Adipocyte (in vitro differentiated cells): ENCODE data around the gene IRF7.
"Not testable (repeated sequence)": the region's sequence is repeated elsewhere in the genome, so short reads cannot be mapped to it uniquely, and the experiment has no call there.

Experiments used
- DNase-seq: peaks from one replicate; pipeline ENCODE4 v3.0.0-alpha.2; 2015; ENCODE audit warnings: low read depth
- H3K27me3 ChIP-seq: replicated peaks from 2 replicates; pipeline ENCODE4 v1.7.0; 2013; ENCODE audit warnings: mild to moderate bottlenecking, low read length, moderate library complexity; ENCODE audit not compliant: control insufficient read depth, insufficient read depth
- H3K36me3 ChIP-seq: 2 replicates; pipeline ENCODE4 v1.7.0; 2013; ENCODE audit warnings: low read length, mild to moderate bottlenecking, moderate library complexity; ENCODE audit not compliant: control insufficient read depth, insufficient read depth, severe bottlenecking
- H3K4me1 ChIP-seq: 2 replicates; pipeline ENCODE4 v1.7.0; 2013; ENCODE audit warnings: mild to moderate bottlenecking, low read length, moderate library complexity; ENCODE audit not compliant: control insufficient read depth, insufficient read depth
- H3K4me3 ChIP-seq: 2 replicates; pipeline ENCODE4 v1.7.0; 2013; ENCODE audit warnings: mild to moderate bottlenecking, low read length, moderate library complexity
- H3K9ac ChIP-seq: 2 replicates; pipeline ENCODE4 v1.7.0; 2013; ENCODE audit warnings: mild to moderate bottlenecking, low read length, moderate library complexity
- H3K9me3 ChIP-seq: 2 replicates; pipeline ENCODE4 v1.7.0; 2013; ENCODE audit warnings: mild to moderate bottlenecking, low read length, moderate library complexity; ENCODE audit not compliant: control insufficient read depth

The IRF7 gene

GRCh38 chr11:654444-654843 is 38.7 kb upstream of the IRF7 start:
- H3K9ac ChIP-seq, DNase-seq, H3K9me3 ChIP-seq, H3K4me3 ChIP-seq, H3K4me1 ChIP-seq, H3K27me3 ChIP-seq: not testable (repeated sequence)
- peaks cover 33% of the 10 kb centered on the region for H3K36me3 ChIP-seq

DNA sequence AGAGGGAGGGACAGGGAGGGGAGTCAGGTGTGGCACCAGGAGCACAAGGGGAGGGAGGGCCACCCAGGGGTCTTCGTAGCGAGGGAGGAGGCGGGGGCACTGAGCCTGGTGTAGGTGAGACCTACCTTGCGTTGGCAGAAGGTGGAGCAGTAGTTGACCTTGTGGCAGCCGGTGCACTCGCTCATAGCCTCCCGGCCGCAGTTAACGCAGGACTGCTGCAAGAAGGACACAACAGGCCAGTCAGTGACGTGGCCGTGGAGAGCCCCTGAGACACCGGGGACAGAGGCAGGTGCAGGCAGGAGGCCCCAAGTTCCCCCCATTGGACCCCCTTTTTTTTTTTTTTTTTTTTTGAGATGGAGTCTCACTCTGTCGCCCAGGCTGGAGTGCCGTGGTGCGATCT is 38.1 kb upstream of the IRF7 start:
- Histone ChIP-seq H3K4me1 (no peaks in the 10 kb centered on the region), H3K9ac (no peak overlapping the region), H3K36me3 (peaks cover 28% of the 10 kb centered on the region), H3K27me3 (no peaks in the 10 kb centered on the region), H3K4me3 (no peak overlapping the region), H3K9me3 (no peaks in the 10 kb centered on the region)
- no peak for DNase-seq

GRCh38 chr11:653136-653535 is 37.4 kb upstream of the IRF7 start:
- not testable (repeated sequence) for H3K4me1 ChIP-seq, DNase-seq, H3K9me3 ChIP-seq, H3K9ac ChIP-seq, H3K27me3 ChIP-seq, H3K4me3 ChIP-seq
- H3K36me3 ChIP-seq: peaks cover 28% of the 10 kb centered on the region

- no peak for DNase-seq
- Histone ChIP-seq H3K27me3 (no peaks in the 10 kb centered on the region), H3K9me3 (no peaks in the 10 kb centered on the region), H3K4me3 (no peak overlapping the region), H3K4me1 (no peaks in the 10 kb centered on the region), H3K9ac (no peak overlapping the region), H3K36me3 (peaks cover 21% of the 10 kb centered on the region)
These were observed 34.7 kb upstream of the IRF7 start for GRCh38 chr11:650482-650881.

DNA sequence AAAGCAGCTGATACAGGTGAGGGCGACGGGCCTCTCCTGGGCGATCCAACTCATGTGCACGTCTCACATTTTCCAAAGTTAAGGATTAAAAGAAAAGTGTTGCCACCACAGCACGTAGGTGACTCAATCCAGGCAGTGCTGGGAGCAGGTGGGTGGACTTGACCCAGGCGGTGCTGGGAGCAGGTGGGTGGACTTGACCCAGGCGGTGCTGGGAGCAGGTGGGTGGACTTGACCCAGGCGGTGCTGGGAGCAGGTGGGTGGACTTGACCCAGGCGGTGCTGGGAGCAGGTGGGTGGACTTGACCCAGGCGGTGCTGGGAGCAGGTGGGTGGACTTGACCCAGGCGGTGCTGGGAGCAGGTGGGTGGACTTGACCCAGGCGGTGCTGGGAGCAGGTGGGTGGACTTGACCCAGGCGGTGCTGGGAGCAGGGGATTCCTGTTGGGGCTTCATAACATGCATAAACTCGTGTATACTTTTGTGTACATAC is 32.0 kb upstream of the IRF7 start:
- not testable (repeated sequence) for H3K9ac ChIP-seq, H3K4me3 ChIP-seq, H3K4me1 ChIP-seq, H3K9me3 ChIP-seq, DNase-seq, H3K27me3 ChIP-seq
- peaks cover 15% of the 10 kb centered on the region for H3K36me3 ChIP-seq

DNA sequence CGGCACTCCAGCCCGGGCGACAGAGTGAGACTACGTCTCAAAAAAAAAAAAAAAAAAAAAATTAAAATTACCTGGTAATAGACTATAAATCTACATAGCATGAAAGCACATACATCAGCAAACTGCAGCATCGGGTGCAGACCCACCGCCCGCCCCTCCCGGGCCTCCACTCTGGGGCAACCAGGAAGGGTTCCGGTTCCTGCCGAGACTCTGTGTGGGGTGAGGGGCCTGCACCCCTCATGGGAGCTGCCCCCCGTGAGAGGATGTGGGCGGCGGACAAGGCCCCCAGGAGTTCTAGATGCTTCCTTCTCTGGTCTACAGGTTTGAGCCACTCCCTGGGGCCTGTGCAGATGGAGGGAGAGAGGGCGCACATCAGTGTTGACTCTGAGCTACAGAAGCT is 30.5 kb upstream of the IRF7 start:
- Histone ChIP-seq H3K4me1 (no peaks in the 10 kb centered on the region), H3K9me3 (no peaks in the 10 kb centered on the region), H3K27me3 (no peaks in the 10 kb centered on the region), H3K4me3 (no peak overlapping the region), H3K36me3 (peaks cover 12% of the 10 kb centered on the region), H3K9ac (no peak overlapping the region)
- no peak for DNase-seq

- Histone ChIP-seq H3K27me3 (no peaks in the 10 kb centered on the region), H3K9ac (no peak overlapping the region), H3K4me1 (no peaks in the 10 kb centered on the region), H3K4me3 (no peak overlapping the region), H3K36me3 (peaks cover 8% of the 10 kb centered on the region), H3K9me3 (no peaks in the 10 kb centered on the region)
- no peak for DNase-seq
These were observed 29.8 kb upstream of the IRF7 start for GRCh38 chr11:645536-645935.

- Histone ChIP-seq H3K9me3 (no peaks in the 10 kb centered on the region), H3K9ac (no peak overlapping the region), H3K36me3 (peaks cover 8% of the 10 kb centered on the region), H3K27me3 (no peaks in the 10 kb centered on the region), H3K4me1 (no peaks in the 10 kb centered on the region), H3K4me3 (no peak overlapping the region)
- DNase-seq: no peak
These were observed 28.3 kb upstream of the IRF7 start for GRCh38 chr11:643849-644738.

DNA sequence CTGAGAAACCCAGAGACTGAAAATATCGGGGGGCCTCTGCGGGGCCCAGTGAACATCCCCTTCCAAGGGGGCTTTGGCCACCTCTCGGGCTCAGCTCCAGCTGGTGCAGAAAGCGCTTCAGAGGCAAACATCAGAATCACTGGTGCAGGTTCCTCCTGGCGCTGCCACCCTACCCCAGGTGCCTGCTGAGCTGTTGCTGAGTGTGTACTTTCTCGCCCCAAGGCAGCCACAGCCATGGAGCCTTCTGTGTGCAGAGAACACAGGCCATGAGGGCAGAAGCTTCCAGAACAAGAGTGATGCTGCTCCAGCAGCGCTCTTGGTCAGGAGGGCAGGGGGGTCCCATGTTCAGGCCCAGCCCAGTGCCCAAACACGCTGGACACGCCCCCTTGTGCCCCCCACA is 27.6 kb upstream of the IRF7 start:
- H3K36me3 ChIP-seq: peaks cover 3% of the 10 kb centered on the region
- no peaks in the 10 kb centered on the region for H3K4me1 ChIP-seq
- H3K27me3 ChIP-seq: no peaks in the 10 kb centered on the region
- no peak overlapping the region for H3K4me3 ChIP-seq
- H3K9ac ChIP-seq: no peak overlapping the region
- no peak for DNase-seq
- H3K9me3 ChIP-seq: no peaks in the 10 kb centered on the region

- Histone ChIP-seq H3K9me3 (no peaks in the 10 kb centered on the region), H3K36me3 (peaks cover 3% of the 10 kb centered on the region), H3K4me1 (no peaks in the 10 kb centered on the region), H3K27me3 (no peaks in the 10 kb centered on the region), H3K4me3 (no peak overlapping the region), H3K9ac (no peak overlapping the region)
- no peak for DNase-seq
These were observed 26.1 kb upstream of the IRF7 start for GRCh38 chr11:641806-642370.

DNA sequence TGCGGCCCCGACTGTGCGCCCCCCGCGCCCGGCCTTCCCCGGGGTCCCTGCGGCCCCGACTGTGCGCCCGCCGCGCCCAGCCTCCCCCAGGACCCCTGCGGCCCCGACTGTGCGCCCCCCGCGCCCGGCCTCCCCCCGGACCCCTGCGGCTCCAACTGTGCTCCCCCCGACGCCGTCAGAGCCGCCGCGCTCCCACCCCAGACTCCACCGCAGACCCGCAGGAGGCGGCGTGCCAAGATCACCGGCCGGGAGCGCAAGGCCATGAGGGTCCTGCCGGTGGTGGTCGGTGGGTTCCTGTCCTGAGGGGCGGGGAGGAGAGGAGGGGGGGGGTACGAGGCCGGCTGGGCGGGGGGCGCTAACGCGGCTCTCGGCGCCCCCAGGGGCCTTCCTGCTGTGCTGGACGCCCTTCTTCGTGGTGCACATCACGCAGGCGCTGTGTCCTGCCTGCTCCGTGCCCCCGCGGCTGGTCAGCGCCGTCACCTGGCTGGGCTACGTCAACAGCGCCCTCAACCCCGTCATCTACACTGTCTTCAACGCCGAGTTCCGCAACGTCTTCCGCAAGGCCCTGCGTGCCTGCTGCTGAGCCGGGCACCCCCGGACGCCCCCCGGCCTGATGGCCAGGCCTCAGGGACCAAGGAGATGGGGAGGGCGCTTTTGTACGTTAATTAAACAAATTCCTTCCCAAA is 24.4 kb upstream of the IRF7 start:
- Histone ChIP-seq H3K36me3 (peaks cover 3% of the 10 kb centered on the region), H3K4me3 (no peak overlapping the region), H3K9ac (no peak overlapping the region), H3K9me3 (no peaks in the 10 kb centered on the region), H3K4me1 (no peaks in the 10 kb centered on the region), H3K27me3 (no peaks in the 10 kb centered on the region)
- no peak for DNase-seq
